ENCODE results near the gene TRIB2. TPM values are rescaled to one million over a fixed set of nuclear protein-coding genes. Genes with fewer than 3 reads are reported as not detected.
A peak's percentile ranks its signal among the peaks of the same experiment; 100 is the strongest.

Gene TRIB2
- polyA plus RNA-seq, 3 donors: 0.29 to 2.6 (median 0.51) TPM

DNA sequence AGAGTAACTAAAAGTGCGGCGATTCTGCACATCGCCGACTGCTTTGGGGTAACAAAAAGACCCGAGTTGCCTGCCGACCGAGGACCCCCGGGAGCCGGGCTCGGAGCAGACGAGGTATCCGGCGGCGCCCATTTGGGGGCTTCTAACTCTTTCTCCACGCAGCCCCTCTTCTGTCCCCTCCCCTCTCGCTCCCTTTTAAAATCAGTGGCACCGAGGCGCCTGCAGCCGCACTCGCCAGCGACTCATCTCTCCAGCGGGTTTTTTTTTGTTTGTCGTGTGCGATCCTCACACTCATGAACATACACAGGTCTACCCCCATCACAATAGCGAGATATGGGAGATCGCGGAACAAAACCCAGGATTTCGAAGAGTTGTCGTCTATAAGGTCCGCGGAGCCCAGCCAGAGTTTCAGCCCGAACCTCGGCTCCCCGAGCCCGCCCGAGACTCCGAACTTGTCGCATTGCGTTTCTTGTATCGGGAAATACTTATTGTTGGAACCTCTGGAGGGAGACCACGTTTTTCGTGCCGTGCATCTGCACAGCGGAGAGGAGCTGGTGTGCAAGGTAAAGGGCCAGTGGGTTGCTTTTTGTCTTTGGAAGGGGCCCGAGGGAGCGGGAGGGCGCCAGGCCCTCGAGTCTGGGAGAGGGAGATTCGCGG lies 1.4 kb downstream of the TRIB2 start:
- DNase-seq: peak in 1 of 3 donors; percentile 2
- Histone ChIP-seq H3K27ac (ENCODE audit: low read depth in 1 of 2, low read length in 2 of 2) (no peak overlapping the region), H3K79me2 (ENCODE audit: insufficient read depth, low read length) (no peaks in the 10 kb centered on the region), H3K9ac (ENCODE audit: insufficient read depth, low read length, poor library complexity, severe bottlenecking) (peak overlapping the region; percentile 40), H3K4me3 (replicated peaks in 1 of 3; ENCODE audit: low read depth in 2 of 3, low read length in 3 of 3) (peak overlapping the region; percentile 53 to 81 (median 57)), H3K9me3 (replicated peaks in 1 of 2; ENCODE audit: control insufficient read depth in 1 of 2, insufficient read depth in 1 of 2, low read length in 2 of 2) (no peaks in the 10 kb centered on the region), H3K4me2 (replicated peaks; ENCODE audit: extremely low read depth, low read length, poor library complexity, severe bottlenecking) (peak overlapping the region; percentile 98), H3K36me3 (replicated peaks in 1 of 2; ENCODE audit: control insufficient read depth in 1 of 2, insufficient read depth in 2 of 2, low read length in 2 of 2) (no peaks in the 10 kb centered on the region), H4K20me1 (ENCODE audit: insufficient read depth, low read length) (no peaks in the 10 kb centered on the region), H2AFZ (ENCODE audit: insufficient read depth, low read depth, low read length, poor library complexity, severe bottlenecking) (peak overlapping the region; percentile 83), H3K4me1 (ENCODE audit: control insufficient read depth in 1 of 2, insufficient read depth in 2 of 2, low read length in 2 of 2) (peaks cover 49 to 61% of the 10 kb centered on the region in 2 donors), H3K27me3 (ENCODE audit: control insufficient read depth in 2 of 2, insufficient read depth in 2 of 2, low read length in 2 of 2) (peaks cover 43 to 72% of the 10 kb centered on the region in 2 donors)
- H3K27me3 Mint-ChIP-seq (ENCODE audit: low read depth in 3 of 3): peaks cover 48 to 75% (median 64%) of the 10 kb centered on the region in 3 donors
- H3K27ac Mint-ChIP-seq: peak overlapping the region in 3 of 7 donors; percentile 51 to 83 (median 65)
- peaks cover 0 to 27% (median 14%) of the 10 kb centered on the region in 7 donors for H3K9me3 Mint-ChIP-seq
- H3K4me1 Mint-ChIP-seq: peaks cover 62% of the 10 kb centered on the region
- WGBS (ENCODE audit: insufficient coverage): 1% methylated on average over 50 of the region's 50 CpGs
- intact Hi-C loops (cut with micrococcal nuclease): loop anchor here in 1 of 2 donors (10.0 kb wide), 1 partner anchor 273 kb away; no protein-coding TSS in a partner anchor
- peak overlapping the region; percentile 97 to 98 for H3K4me3 Mint-ChIP-seq
- H3K36me3 Mint-ChIP-seq: peaks cover 15 to 19% of the 10 kb centered on the region in 2 donors
- TF ChIP-seq, protein P1, sequence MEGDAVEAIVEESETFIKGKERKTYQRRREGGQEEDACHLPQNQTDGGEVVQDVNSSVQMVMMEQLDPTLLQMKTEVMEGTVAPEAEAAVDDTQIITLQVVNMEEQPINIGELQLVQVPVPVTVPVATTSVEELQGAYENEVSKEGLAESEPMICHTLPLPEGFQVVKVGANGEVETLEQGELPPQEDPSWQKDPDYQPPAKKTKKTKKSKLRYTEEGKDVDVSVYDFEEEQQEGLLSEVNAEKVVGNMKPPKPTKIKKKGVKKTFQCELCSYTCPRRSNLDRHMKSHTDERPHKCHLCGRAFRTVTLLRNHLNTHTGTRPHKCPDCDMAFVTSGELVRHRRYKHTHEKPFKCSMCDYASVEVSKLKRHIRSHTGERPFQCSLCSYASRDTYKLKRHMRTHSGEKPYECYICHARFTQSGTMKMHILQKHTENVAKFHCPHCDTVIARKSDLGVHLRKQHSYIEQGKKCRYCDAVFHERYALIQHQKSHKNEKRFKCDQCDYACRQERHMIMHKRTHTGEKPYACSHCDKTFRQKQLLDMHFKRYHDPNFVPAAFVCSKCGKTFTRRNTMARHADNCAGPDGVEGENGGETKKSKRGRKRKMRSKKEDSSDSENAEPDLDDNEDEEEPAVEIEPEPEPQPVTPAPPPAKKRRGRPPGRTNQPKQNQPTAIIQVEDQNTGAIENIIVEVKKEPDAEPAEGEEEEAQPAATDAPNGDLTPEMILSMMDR (IDR thresholded peaks at IDR 0.05): no peak

DNA sequence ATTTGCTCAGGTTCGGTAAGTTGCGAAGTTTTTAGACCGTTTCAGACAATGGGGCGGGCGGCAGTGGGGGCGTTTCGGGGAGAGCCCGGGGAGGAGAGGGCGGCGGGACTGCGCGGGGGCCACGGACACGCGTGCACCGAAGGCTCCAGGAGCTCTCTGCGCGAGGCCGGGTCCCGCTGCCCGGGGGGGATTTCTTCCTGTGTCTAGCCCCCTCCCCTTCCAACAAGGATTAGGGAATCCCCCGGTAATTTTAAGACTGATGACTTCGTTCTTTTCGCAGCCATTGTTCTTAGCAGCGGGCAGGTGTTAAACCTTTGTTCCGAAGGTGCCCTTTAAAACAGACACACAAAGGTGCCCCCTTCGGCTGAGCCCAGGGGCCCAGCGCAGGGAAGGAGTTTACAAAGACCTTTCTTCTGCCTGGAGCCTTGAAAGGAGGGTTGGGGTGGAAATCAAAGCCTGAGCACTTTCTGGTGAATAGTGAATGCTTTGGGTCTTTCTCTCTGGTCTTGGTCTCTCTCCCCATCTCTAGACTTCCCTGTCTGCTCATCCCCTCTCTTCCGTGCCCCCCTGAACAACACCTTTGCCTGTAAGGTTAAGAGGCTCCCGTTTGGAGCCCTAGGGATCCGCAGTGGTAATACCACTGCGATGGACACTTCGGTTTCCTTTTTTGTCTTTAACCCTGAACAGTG lies 2.1 kb downstream of the TRIB2 start:
- H3K4me2 ChIP-seq (replicated peaks; ENCODE audit: extremely low read depth, low read length, poor library complexity, severe bottlenecking): peak overlapping the region; percentile 98
- H3K4me3 ChIP-seq (replicated peaks in 1 of 3; ENCODE audit: low read depth in 2 of 3, low read length in 3 of 3): peak overlapping the region in 1 of 3 experiments; percentile 81
- WGBS (ENCODE audit: insufficient coverage): 4% methylated on average over 14 of the region's 33 CpGs
- H3K27me3 ChIP-seq (ENCODE audit: control insufficient read depth in 2 of 2, insufficient read depth in 2 of 2, low read length in 2 of 2): peaks cover 43 to 72% of the 10 kb centered on the region in 2 donors
- H3K4me1 ChIP-seq (ENCODE audit: control insufficient read depth in 1 of 2, insufficient read depth in 2 of 2, low read length in 2 of 2): peaks cover 49 to 61% of the 10 kb centered on the region in 2 donors
- Mint-ChIP-seq H3K36me3 (peaks cover 15 to 19% of the 10 kb centered on the region in 2 donors), H3K27me3 (ENCODE audit: low read depth in 3 of 3) (peaks cover 52 to 76% (median 63%) of the 10 kb centered on the region in 3 donors), H3K4me1 (peaks cover 62% of the 10 kb centered on the region), H3K9me3 (peaks cover 0 to 27% (median 14%) of the 10 kb centered on the region in 7 donors), H3K4me3 (peak overlapping the region; percentile 97 to 98), H3K27ac (peak overlapping the region in 1 of 7 donors; percentile 41)
- no peaks in the 10 kb centered on the region for H3K36me3 ChIP-seq (replicated peaks in 1 of 2; ENCODE audit: control insufficient read depth in 1 of 2, insufficient read depth in 2 of 2, low read length in 2 of 2)
- DNase-seq: no peak
- H2AFZ ChIP-seq (ENCODE audit: insufficient read depth, low read depth, low read length, poor library complexity, severe bottlenecking): peak overlapping the region; percentile 31
- no peaks in the 10 kb centered on the region for H3K9me3 ChIP-seq (replicated peaks in 1 of 2; ENCODE audit: control insufficient read depth in 1 of 2, insufficient read depth in 1 of 2, low read length in 2 of 2)
- no peak overlapping the region for H3K27ac ChIP-seq (ENCODE audit: low read depth in 1 of 2, low read length in 2 of 2)
- no peak overlapping the region for H3K9ac ChIP-seq (ENCODE audit: insufficient read depth, low read length, poor library complexity, severe bottlenecking)
- TF ChIP-seq, protein P1 (IDR thresholded peaks at IDR 0.05): no peak
- no peaks in the 10 kb centered on the region for H4K20me1 ChIP-seq (ENCODE audit: insufficient read depth, low read length)
- intact Hi-C loops (cut with micrococcal nuclease): loop anchor here in 1 of 2 donors (10.0 kb wide), 1 partner anchor 274 kb away; no protein-coding TSS in a partner anchor
- H3K79me2 ChIP-seq (ENCODE audit: insufficient read depth, low read length): no peaks in the 10 kb centered on the region
